Gastroesophageal sphincter (tissue), 3 donors: ENCODE measurements around the gene SCN1A.

Source experiments
- CTCF ChIP-seq, 4 experiments: fragments of 200-600 bp in 2 of 4; fragments of 450-650 bp in 2 of 4; sonication (generic) in 1 of 4; IDR thresholded peaks; one replicate each; pipeline ENCODE4 v1.5.1; 2017 to 2019; ENCODE audit warnings: antibody characterized with exemption in 4 of 4, mild to moderate bottlenecking in 2 of 4, moderate library complexity in 2 of 4
- POLR2A ChIP-seq, 2 donors: fragments of 450-650 bp; IDR thresholded peaks; one replicate each; pipeline ENCODE4 v1.6.1; 2017; ENCODE audit warnings: antibody characterized with exemption in 2 of 2, mild to moderate bottlenecking in 2 of 2, moderate library complexity in 1 of 2

DNA sequence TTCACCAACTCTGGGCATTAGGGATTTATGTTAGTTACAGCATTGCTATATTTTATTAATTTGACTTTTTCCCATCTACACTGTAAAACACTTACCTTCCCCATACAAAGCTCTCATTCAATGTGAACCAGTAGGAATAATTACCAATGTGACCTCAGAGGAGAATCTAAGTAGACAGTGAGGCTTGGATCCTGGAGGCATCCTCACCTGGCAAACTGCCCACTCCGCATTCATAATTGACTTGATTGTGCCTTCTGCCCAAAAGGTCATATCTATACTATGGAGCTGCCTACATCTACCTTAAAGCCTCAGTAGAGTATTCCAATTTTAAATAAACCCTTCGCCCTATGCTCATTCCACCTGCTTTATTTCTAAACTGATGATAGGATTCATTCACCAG, 45.4 kb upstream of the SCN1A start:
- no peak for TF ChIP-seq POLR2A (IDR thresholded peaks at IDR 0.05)
- no peak for TF ChIP-seq CTCF (IDR thresholded peaks at IDR 0.05)
